Naive thymus-derived CD4-positive, alpha-beta T cell (primary cell): ENCODE data around the gene CIDEC. TPM values are rescaled to one million over a fixed set of nuclear protein-coding genes. Genes with fewer than 3 reads are reported as not detected.
"Not testable (repeated sequence)": the region's sequence is repeated elsewhere in the genome, so short reads cannot be mapped to it uniquely, and the experiment has no call there.

ENCODE experiments used
- ATAC-seq: fragments of 150-1000 bp; cut with Tn5 transposase; 2 replicates; pipeline ENCODE4 v1.10.0; 2021; ENCODE audit warnings: mild to moderate bottlenecking, moderate library complexity
- CTCF ChIA-PET: fragments of 350-600 bp; sonication (Branson Sonifier 250); formaldehyde crosslinking; loops from one replicate; lab custom pipeline; 2021; ENCODE audit warnings: antibody characterized with exemption; lab: Charles Lee
- POLR2A ChIA-PET: fragments of 350-600 bp; sonication (Branson Sonifier 250); formaldehyde crosslinking; loops from one replicate; lab custom pipeline; 2021; ENCODE audit warnings: antibody characterized with exemption, inconsistent platforms; lab: Charles Lee
- DNase-seq, 9 donors: peaks; one replicate each; pipeline versions ENCODE4 v3.0.0 to v3.0.0-alpha.2; 2020 to 2022; ENCODE audit warnings: mixed read lengths in 1 of 9
- H3K27ac ChIP-seq: one replicate; pipeline ENCODE4 v1.7.0; 2013; ENCODE audit warnings: mild to moderate bottlenecking, low read depth, low read length, moderate library complexity
- H3K27me3 ChIP-seq, 2 donors: one replicate each; pipeline ENCODE4 v1.7.0; 2013; ENCODE audit warnings: low read length in 2 of 2, mild to moderate bottlenecking in 2 of 2, moderate library complexity in 2 of 2; ENCODE audit not compliant: control insufficient read depth in 2 of 2, insufficient read depth in 2 of 2
- H3K36me3 ChIP-seq, 3 experiments: 1 replicate in 2 of 3; 2 replicates in 1 of 3; pipeline ENCODE4 v1.7.0; 2013; ENCODE audit warnings: low read length in 3 of 3, mild to moderate bottlenecking in 3 of 3, moderate library complexity in 1 of 3; ENCODE audit not compliant: insufficient read depth in 3 of 3, control insufficient read depth in 2 of 3
- H3K4me1 ChIP-seq, 2 donors: one replicate each; pipeline ENCODE4 v1.7.0; 2013; ENCODE audit warnings: low read length in 2 of 2, mild to moderate bottlenecking in 2 of 2, moderate library complexity in 1 of 2; ENCODE audit not compliant: control insufficient read depth in 2 of 2, insufficient read depth in 2 of 2
- H3K4me3 ChIP-seq: 2 replicates; pipeline ENCODE4 v1.7.0; 2013; ENCODE audit warnings: mild to moderate bottlenecking, low read length
- H3K9me3 ChIP-seq, 3 experiments: 1 replicate in 2 of 3; 2 replicates in 1 of 3; pipeline ENCODE4 v1.7.0; 2013; ENCODE audit warnings: low read length in 3 of 3; ENCODE audit not compliant: control insufficient read depth in 2 of 3
- H3K27ac Mint-ChIP-seq, 9 donors: one replicate each; pipeline ENCODE4 v1.8.0; 2020 to 2022; ENCODE audit warnings: mixed read lengths in 9 of 9, mild to moderate bottlenecking in 8 of 9, moderate library complexity in 5 of 9, inconsistent platforms in 2 of 9
- H3K27me3 Mint-ChIP-seq, 5 donors: one replicate each; pipeline ENCODE4 v1.8.0; 2021 to 2022; ENCODE audit warnings: mixed read lengths in 5 of 5, mild to moderate bottlenecking in 1 of 5
- H3K36me3 Mint-ChIP-seq, 5 donors: one replicate each; pipeline ENCODE4 v1.8.0; 2020 to 2022; ENCODE audit warnings: mixed read lengths in 5 of 5, mild to moderate bottlenecking in 3 of 5, inconsistent platforms in 1 of 5
- H3K4me1 Mint-ChIP-seq, 7 donors: one replicate each; pipeline ENCODE4 v1.8.0; 2020 to 2022; ENCODE audit warnings: mixed read lengths in 7 of 7, mild to moderate bottlenecking in 3 of 7, inconsistent platforms in 1 of 7
- H3K4me3 Mint-ChIP-seq, 10 donors: one replicate each; pipeline ENCODE4 v1.8.0; 2020 to 2022; ENCODE audit warnings: mild to moderate bottlenecking in 10 of 10, mixed read lengths in 10 of 10, moderate library complexity in 6 of 10, inconsistent platforms in 2 of 10
- H3K9me3 Mint-ChIP-seq, 11 donors: one replicate each; pipeline ENCODE4 v1.8.0; 2020 to 2022; ENCODE audit warnings: mixed read lengths in 11 of 11, mild to moderate bottlenecking in 4 of 11, inconsistent platforms in 1 of 11, moderate library complexity in 1 of 11
- intact Hi-C, 2 donors: fragments of 100-400 bp; cut with micrococcal nuclease; formaldehyde crosslinking; loops; one replicate each; pipeline ENCODE4 v1.15.1; 2023
- polyA plus RNA-seq, 2 donors: library from polyadenylated mRNA; unstranded; fragments of 300-500 nt; fragmentation: Illumina TruSeq; gene quantifications; one replicate each; pipeline ENCODE4 v1.2.3, GENCODE V29; 2021
- total RNA-seq, 6 experiments: library from RNA in 5 of 6; stranded (reverse) in 5 of 6; gene quantifications; 1 replicate in 5 of 6; 2 replicates in 1 of 6; pipeline ENCODE4 v1.2.3 and lab custom pipeline; 2021 to 2026

The CIDEC gene
- total and polyA plus RNA-seq, 7 experiments from 2014 or later: not detected

DNA sequence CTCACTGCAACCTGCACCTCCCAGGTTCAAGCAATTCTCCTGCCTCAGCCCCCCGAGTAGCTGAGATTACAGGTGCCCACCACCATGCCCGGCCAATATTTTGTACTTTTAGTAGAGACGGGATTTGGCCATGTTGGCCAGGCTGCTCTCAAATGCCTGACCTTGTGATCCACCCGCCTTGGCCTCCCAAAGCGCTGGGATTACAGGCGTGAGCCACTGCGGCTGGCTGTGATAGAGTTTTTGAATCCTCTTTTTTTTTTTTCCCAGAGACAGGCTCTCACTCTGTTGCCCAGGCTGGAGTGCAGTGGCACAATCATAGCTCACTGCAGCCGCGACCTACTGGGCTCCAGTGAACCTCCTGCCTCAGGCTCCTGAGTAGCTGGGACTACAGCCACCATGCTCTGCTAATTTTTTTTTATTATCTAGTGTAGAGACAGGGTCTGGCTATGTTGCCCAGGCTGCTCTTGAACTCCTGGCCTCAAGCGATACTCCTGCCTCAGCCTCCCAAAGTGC is 14.9 kb downstream of the CIDEC start:
- POLR2A ChIA-PET, H3K4me3 Mint-ChIP-seq, H3K4me3 ChIP-seq, H3K4me1 ChIP-seq, H3K9me3 Mint-ChIP-seq, DNase-seq, CTCF ChIA-PET, H3K36me3 ChIP-seq, H3K27me3 ChIP-seq, H3K36me3 Mint-ChIP-seq, H3K27ac Mint-ChIP-seq, intact Hi-C loops, ATAC-seq, H3K27ac ChIP-seq, H3K9me3 ChIP-seq: not testable (repeated sequence)
- Mint-ChIP-seq H3K4me1 (peaks cover 0 to 11% (median 0%) of the 10 kb centered on the region in 7 donors), H3K27me3 (peaks cover 4 to 16% (median 7%) of the 10 kb centered on the region in 5 donors)

DNA sequence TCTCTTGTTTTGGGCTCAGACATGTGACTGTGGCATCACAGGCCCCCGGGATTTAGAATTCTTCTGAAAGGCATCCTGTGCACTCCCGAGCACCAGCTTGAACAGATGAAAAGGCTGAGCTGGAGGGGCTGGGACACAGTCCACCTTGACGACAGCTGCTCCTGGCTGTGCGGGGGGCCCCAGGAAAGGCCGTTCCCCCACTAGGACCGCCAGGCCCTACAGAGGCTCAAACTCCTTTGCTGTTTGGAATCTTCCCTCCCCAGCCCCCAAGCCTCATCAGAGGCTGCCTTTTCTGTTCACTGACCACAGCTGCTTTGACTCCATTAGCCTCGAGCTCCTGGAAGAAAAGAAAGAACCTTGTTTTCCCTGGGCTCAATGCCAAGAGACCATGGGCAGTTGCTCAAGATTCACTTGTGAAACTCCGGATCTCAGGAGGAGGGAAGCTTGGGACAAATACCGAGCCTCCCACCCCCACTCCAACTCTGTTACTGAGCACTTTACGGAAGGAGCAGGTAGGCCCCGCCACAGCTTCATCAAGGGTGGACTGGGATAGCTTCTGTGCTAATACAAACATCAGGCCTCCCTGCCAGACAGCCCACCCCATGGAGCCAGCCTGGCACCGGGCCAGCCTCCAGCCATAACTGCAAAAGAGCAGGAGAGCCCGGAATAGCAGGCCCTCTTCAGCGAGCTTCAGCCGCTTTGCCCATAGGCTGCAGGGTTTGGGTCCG is 15.7 kb downstream of the CIDEC start:
- no peaks in the 10 kb centered on the region for H3K36me3 Mint-ChIP-seq
- ATAC-seq: no peak
- no peak overlapping the region for H3K4me3 Mint-ChIP-seq
- Histone ChIP-seq H3K9me3 (no peaks in the 10 kb centered on the region), H3K27me3 (no peaks in the 10 kb centered on the region), H3K4me3 (no peak overlapping the region), H3K36me3 (no peaks in the 10 kb centered on the region), H3K27ac (no peak overlapping the region), H3K4me1 (peaks cover 0 to 3% of the 10 kb centered on the region in 2 donors)
- H3K27me3 Mint-ChIP-seq: peaks cover 4 to 16% (median 7%) of the 10 kb centered on the region in 5 donors
- intact Hi-C loops: no loop called here
- no peak overlapping the region for H3K27ac Mint-ChIP-seq
- CTCF ChIA-PET: no interaction called here
- H3K9me3 Mint-ChIP-seq: no peaks in the 10 kb centered on the region
- POLR2A ChIA-PET: no interaction called here
- peaks cover 0 to 11% (median 0%) of the 10 kb centered on the region in 7 donors for H3K4me1 Mint-ChIP-seq
- DNase-seq: no peak

DNA sequence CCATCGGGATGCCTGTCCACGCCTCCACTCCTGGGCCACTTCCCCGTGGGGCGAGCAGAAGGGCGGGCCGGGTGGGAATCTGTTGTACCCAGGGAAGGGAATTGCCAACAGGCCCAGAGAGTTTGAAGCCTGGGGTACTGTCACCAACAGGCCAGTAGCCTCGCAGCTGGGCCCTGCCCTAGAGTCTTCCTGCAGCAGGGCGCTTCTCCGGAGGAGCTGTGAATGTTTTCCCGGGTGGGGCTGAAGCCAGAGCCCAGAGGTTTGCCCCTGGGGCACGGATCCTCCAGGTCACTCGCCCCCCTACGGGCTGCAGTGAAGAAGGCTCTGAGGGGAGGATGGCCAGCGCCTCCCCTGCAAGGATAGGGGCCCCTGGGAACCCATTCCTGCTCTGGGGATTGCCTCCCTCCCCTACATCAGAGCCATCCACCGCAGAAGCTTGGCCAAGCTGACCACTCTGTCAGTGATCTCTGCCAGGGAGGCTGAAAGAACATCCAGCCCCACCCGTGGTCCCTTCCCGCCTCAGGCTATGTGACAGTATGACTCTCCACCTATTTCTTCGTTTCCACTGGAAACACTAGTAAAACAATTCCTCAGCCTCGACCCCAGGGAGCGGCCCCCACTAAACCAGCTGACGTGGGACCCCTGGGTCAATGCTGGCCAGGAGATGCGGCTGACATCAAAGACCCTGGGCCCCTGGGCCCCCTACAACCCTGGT is 16.8 kb downstream of the CIDEC start:
- Mint-ChIP-seq H3K4me3 (peak overlapping the region in 1 of 10 donors; percentile 7), H3K27ac (no peak overlapping the region), H3K9me3 (no peaks in the 10 kb centered on the region), H3K36me3 (no peaks in the 10 kb centered on the region), H3K27me3 (peaks cover 4 to 16% (median 7%) of the 10 kb centered on the region in 5 donors), H3K4me1 (peaks cover 0 to 19% (median 0%) of the 10 kb centered on the region in 7 donors)
- Histone ChIP-seq H3K4me1 (peaks cover 0 to 3% of the 10 kb centered on the region in 2 donors), H3K27ac (no peak overlapping the region), H3K9me3 (no peaks in the 10 kb centered on the region), H3K4me3 (no peak overlapping the region), H3K36me3 (no peaks in the 10 kb centered on the region), H3K27me3 (no peaks in the 10 kb centered on the region)
- no peak for ATAC-seq
- intact Hi-C loops: no loop called here
- POLR2A ChIA-PET: interaction anchor here (0.5 kb wide), 1 partner anchor 87 kb away, joined by 4 read pairs; no protein-coding TSS in a partner anchor
- DNase-seq: no peak
- CTCF ChIA-PET: no interaction called here

DNA sequence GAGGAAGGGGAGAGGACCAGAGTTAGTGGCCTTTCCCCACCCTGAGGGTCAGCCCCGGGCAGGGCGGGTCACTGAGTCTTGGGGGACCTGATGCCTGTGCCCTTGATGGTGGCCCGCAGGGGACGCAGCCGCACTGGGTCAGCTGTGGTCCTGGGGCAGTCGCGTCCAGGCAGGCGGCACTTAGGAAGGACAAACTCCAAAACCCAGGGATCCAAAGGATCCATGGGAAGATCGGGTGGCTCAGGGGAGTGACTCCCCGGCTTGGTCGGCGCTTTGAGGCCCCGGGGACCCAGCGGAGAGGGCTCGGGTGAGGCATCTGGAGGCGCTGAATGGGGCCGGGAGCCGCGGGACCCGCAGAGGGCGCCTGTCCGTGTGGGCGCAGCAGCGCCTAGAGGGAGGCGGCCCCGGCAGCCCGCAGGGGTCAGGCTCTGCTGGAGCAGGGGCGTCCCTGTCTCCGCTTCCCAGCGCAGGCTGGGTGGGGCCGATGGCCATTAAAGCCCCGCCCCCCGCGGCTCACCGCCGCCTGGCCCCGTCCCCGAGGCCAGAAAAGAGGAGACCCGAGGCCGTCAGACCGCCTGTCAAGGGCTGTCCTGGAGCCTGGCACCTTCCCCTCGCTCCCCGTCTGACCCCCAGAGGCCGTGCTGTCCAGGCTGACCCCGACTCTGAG is 17.5 kb downstream of the CIDEC start:
- H3K4me1 Mint-ChIP-seq: peaks cover 0 to 19% (median 0%) of the 10 kb centered on the region in 7 donors
- Histone ChIP-seq H3K27ac (no peak overlapping the region), H3K9me3 (no peaks in the 10 kb centered on the region), H3K4me1 (peaks cover 0 to 3% of the 10 kb centered on the region in 2 donors), H3K27me3 (no peaks in the 10 kb centered on the region), H3K36me3 (no peaks in the 10 kb centered on the region), H3K4me3 (no peak overlapping the region)
- intact Hi-C loops: no loop called here
- POLR2A ChIA-PET: no interaction called here
- ATAC-seq (peak; percentile 83), DNase-seq (peak in 3 of 9 donors; percentile 15 to 51 (median 32))
- peak overlapping the region in 5 of 10 donors; percentile 10 to 67 (median 52) for H3K4me3 Mint-ChIP-seq
- H3K36me3 Mint-ChIP-seq: no peaks in the 10 kb centered on the region
- H3K27ac Mint-ChIP-seq: peak overlapping the region in 1 of 9 donors; percentile 28
- H3K9me3 Mint-ChIP-seq: no peaks in the 10 kb centered on the region
- H3K27me3 Mint-ChIP-seq: peaks cover 4 to 16% (median 7%) of the 10 kb centered on the region in 5 donors
- CTCF ChIA-PET: no interaction called here

DNA sequence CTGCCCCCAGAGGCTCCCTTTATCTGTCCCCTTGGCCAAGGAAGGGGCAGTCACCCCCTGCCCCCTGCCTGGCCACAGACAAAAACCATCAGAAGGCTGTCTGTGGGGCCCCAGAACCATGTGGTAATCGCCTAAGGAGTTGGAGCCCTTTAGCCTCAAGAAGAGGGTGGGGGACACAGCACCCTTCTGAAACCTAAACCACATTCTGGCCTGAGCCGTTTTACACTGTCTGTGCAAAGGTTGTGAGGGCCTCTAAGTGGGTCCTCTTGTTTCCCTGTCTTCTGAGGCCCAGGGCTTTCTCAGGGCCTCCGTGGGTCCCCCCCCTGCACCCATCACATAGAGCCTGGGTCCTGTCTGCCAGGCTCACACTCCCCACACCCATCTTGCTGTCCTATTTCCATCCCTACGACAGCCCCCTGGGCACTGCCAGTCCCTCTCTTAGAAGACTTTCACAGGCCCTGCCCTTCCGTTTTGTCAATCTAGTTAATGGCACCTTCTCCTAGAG is 18.4 kb downstream of the CIDEC start:
- peak overlapping the region in 3 of 10 donors; percentile 10 to 67 (median 48) for H3K4me3 Mint-ChIP-seq
- intact Hi-C loops: no loop called here
- H3K27me3 Mint-ChIP-seq: peaks cover 4 to 16% (median 7%) of the 10 kb centered on the region in 5 donors
- H3K36me3 Mint-ChIP-seq: no peaks in the 10 kb centered on the region
- ChIA-PET POLR2A (no interaction called here), CTCF (no interaction called here)
- no peaks in the 10 kb centered on the region for H3K36me3 ChIP-seq
- peaks cover 0 to 19% (median 0%) of the 10 kb centered on the region in 7 donors for H3K4me1 Mint-ChIP-seq
- no peak overlapping the region for H3K27ac ChIP-seq
- ATAC-seq (peak; percentile 24), DNase-seq (no peak)
- peaks cover 0 to 3% of the 10 kb centered on the region in 2 donors for H3K4me1 ChIP-seq
- H3K9me3 ChIP-seq: no peaks in the 10 kb centered on the region
- H3K9me3 Mint-ChIP-seq: no peaks in the 10 kb centered on the region
- peak overlapping the region in 1 of 9 donors; percentile 28 for H3K27ac Mint-ChIP-seq
- H3K4me3 ChIP-seq: no peak overlapping the region
- no peaks in the 10 kb centered on the region for H3K27me3 ChIP-seq

DNA sequence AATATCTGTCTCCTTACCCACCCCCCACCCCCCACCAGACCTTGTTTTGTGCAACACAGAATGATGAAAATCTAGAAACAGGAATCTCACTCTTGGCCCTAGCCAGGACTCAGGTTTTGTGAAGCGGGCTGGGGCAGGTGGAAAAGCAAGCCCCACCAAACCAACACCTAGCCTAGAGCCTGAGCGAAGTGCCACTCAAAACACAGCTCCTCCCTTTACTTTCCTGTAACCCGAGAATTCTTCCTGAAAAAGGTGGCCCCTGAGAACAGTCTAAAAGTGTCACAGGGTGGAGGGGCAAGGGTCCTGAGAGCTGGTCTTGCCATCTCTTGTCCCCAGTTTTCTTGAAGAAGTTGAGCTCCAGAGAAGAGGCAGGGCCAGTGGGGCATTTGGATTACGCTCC is 18.9 kb downstream of the CIDEC start:
- Mint-ChIP-seq H3K4me1 (peaks cover 0 to 19% (median 0%) of the 10 kb centered on the region in 7 donors), H3K4me3 (no peak overlapping the region), H3K27ac (no peak overlapping the region), H3K36me3 (no peaks in the 10 kb centered on the region), H3K27me3 (peaks cover 4 to 16% (median 7%) of the 10 kb centered on the region in 5 donors), H3K9me3 (no peaks in the 10 kb centered on the region)
- no peaks in the 10 kb centered on the region for H3K36me3 ChIP-seq
- H3K9me3 ChIP-seq: no peaks in the 10 kb centered on the region
- ATAC-seq (no peak), DNase-seq (no peak)
- ChIA-PET POLR2A (no interaction called here), CTCF (no interaction called here)
- intact Hi-C loops: no loop called here
- no peaks in the 10 kb centered on the region for H3K27me3 ChIP-seq
- peaks cover 0 to 3% of the 10 kb centered on the region in 2 donors for H3K4me1 ChIP-seq
- H3K4me3 ChIP-seq: no peak overlapping the region
- no peak overlapping the region for H3K27ac ChIP-seq
